Measurements from ENCODE around the gene SF3B1.
"Not testable (repeated sequence)": the region's sequence is repeated elsewhere in the genome, so short reads cannot be mapped to it uniquely, and the experiment has no call there.

Gene SF3B1

GRCh38 chr2:197434541-197435513 lies at the start of gene SF3B1:
Gene SF3B1, minus strand, starts transcription at chr2:197435028. Its CDS starts 29 bp downstream, at chr2:197434999.
- DNase-seq = peak; percentile 96

GRCh38 chr2:197484248-197484647 lies 49.4 kb upstream of the SF3B1 start:
- DNase-seq = not testable (repeated sequence)

- no peak for DNase-seq
These were observed 45.6 kb upstream of the SF3B1 start for GRCh38 chr2:197480165-197481036.

- no peak for DNase-seq
These were observed 43.0 kb upstream of the SF3B1 start for GRCh38 chr2:197477797-197478196.

- DNase-seq = no peak
These were observed 37.3 kb upstream of the SF3B1 start for GRCh38 chr2:197472166-197472565.

- DNase-seq = no peak
These were observed 29.3 kb upstream of the SF3B1 start for GRCh38 chr2:197464175-197464574.

- no peak for DNase-seq
These were observed 26.2 kb upstream of the SF3B1 start for GRCh38 chr2:197461057-197461456.

GRCh38 chr2:197460649-197461048 lies 25.8 kb upstream of the SF3B1 start:
- DNase-seq = no peak

GRCh38 chr2:197455428-197455827 lies 20.6 kb upstream of the SF3B1 start:
- no peak for DNase-seq

GRCh38 chr2:197454923-197455322 lies 20.1 kb upstream of the SF3B1 start:
- DNase-seq = no peak

GRCh38 chr2:197453914-197454398 lies 19.1 kb upstream of the SF3B1 start:
- no peak for DNase-seq

GRCh38 chr2:197453123-197453913 lies 18.5 kb upstream of the SF3B1 start, which contains the start of gene COQ10B:
Gene COQ10B, plus strand, starts transcription at chr2:197453552. Its CDS starts 9 bp downstream, at chr2:197453561.
- peak; percentile 99 for DNase-seq

- no peak for DNase-seq
These were observed 17.9 kb upstream of the SF3B1 start for GRCh38 chr2:197452754-197453122.

- DNase-seq = not testable (repeated sequence)
These were observed 16.1 kb upstream of the SF3B1 start for GRCh38 chr2:197450935-197451358.

- DNase-seq = no peak
These were observed 15.6 kb upstream of the SF3B1 start for GRCh38 chr2:197450465-197450864.

- no peak for DNase-seq
These were observed 12.0 kb upstream of the SF3B1 start for GRCh38 chr2:197446844-197447243.

- DNase-seq = no peak
These were observed 10.9 kb upstream of the SF3B1 start for GRCh38 chr2:197445746-197446145.

- no peak for DNase-seq
These were observed 8.0 kb upstream of the SF3B1 start for GRCh38 chr2:197442857-197443256.

GRCh38 chr2:197437380-197437779 lies 2.6 kb upstream of the SF3B1 start:
- no peak for DNase-seq

GRCh38 chr2:197435598-197436420 lies 981 bp upstream of the SF3B1 start:
- DNase-seq = no peak

- DNase-seq = no peak
These were observed 919 bp downstream of the SF3B1 start for GRCh38 chr2:197433780-197434438.
